GM12801 (cell line): ENCODE data around the gene LRRN2.

Experiments used
- TF ChIP-seq, protein P1 (sequence below): IDR thresholded peaks from one replicate; pipeline ENCODE4 v1.5.1; 2011; ENCODE audit warnings: control low read depth; ENCODE audit not compliant: insufficient read length; ENCODE audit errors: extremely low read depth

Gene LRRN2

DNA sequence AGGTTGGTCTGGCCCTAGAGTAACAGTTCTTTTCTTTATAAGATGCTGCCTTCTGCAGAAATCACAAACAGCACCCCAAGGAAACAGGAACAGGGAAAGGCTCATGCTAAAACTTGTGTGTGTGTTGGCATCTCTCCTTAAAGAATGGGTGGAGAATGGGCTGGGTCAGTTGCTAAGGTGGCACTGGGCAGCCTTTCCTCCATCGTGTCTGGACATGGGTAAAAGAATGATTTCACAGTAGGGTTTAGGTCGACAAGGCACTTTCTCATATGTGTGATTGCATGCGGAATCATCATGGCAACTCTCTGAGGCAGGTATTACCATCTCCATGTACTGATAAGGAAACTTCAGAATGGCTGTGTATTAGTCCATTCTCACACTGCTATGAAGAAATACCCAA, 40.3 kb downstream of the LRRN2 start:
- TF ChIP-seq, protein P1, sequence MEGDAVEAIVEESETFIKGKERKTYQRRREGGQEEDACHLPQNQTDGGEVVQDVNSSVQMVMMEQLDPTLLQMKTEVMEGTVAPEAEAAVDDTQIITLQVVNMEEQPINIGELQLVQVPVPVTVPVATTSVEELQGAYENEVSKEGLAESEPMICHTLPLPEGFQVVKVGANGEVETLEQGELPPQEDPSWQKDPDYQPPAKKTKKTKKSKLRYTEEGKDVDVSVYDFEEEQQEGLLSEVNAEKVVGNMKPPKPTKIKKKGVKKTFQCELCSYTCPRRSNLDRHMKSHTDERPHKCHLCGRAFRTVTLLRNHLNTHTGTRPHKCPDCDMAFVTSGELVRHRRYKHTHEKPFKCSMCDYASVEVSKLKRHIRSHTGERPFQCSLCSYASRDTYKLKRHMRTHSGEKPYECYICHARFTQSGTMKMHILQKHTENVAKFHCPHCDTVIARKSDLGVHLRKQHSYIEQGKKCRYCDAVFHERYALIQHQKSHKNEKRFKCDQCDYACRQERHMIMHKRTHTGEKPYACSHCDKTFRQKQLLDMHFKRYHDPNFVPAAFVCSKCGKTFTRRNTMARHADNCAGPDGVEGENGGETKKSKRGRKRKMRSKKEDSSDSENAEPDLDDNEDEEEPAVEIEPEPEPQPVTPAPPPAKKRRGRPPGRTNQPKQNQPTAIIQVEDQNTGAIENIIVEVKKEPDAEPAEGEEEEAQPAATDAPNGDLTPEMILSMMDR: no peak

DNA sequence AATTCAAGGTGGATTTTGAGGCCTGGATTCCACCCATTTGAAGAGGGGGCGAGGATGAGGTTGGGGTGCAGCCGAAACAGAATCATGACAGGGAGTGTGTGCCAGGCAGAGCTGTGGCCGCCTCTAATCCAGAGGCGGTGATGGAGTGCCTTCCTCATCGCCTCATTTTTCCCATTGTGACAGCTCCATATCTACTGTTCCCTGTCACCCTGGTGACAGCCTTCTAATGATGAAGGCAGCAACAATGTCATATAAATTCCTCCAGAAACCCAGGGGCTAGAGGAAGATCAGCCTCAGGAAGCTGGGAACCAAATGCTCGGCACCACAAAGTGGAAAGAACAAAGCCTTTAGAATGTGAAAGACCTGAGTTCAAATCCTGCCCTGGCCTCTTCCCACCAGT, 42.0 kb downstream of the LRRN2 start:
- TF ChIP-seq, protein P1: no peak

DNA sequence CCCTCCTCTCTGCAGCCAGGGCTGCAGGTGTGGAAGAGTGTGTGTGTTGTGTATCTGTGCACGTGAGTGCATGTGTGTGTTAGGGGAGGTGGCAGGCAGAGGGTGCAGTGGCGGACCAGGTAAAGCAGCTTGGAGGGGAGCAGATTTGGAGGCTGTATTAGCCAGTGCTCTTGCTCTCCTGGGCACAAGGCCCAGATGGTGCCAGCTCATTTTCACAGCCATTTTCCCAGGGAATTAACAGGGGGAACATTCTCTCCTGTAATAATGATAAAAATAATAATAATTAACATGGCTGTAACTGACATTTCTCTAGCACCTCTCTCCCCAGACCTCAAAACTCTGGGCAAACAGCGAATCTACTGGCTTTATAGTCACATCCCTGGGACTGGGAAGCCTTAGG, 43.6 kb downstream of the LRRN2 start:
- TF ChIP-seq, protein P1: no peak

DNA sequence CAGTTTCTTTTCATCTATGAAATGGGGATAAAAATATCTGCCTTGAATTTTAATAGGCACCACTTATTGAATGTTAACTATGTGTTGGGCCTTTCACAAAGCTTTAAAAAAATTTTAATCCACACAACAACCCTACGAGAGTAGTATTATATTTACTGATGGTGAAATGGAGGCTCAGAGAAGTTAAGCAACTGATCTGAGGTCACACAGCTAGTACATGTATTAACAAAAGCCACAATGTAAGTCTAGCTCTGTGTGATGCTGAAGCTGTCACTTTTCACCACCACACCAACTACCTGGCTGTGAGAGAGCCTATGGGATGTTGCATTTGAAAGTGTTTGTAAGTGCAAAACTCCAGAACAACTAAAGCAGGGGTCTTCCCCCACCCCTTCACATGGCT, 44.1 kb downstream of the LRRN2 start:
- TF ChIP-seq, protein P1: no peak

DNA sequence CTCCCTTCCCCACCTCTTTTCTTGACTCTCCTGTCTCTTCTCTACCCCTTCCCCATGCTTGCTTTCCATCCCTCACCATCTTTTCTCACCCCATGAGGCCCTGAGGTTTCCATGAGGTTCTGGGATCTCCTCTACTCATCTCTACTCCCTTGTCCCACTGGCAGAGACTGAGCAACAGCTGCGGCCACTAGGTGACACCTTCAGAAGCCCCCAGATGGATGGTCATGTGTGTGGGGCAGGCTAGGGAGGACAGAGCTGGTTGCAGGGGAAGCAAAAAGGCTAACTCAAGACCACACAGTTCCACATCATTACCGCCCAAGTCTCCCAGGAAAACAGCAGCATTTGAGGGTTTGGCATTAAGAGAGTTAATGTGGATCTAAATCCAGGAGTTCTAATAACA, 45.0 kb downstream of the LRRN2 start:
- TF ChIP-seq, protein P1: no peak

DNA sequence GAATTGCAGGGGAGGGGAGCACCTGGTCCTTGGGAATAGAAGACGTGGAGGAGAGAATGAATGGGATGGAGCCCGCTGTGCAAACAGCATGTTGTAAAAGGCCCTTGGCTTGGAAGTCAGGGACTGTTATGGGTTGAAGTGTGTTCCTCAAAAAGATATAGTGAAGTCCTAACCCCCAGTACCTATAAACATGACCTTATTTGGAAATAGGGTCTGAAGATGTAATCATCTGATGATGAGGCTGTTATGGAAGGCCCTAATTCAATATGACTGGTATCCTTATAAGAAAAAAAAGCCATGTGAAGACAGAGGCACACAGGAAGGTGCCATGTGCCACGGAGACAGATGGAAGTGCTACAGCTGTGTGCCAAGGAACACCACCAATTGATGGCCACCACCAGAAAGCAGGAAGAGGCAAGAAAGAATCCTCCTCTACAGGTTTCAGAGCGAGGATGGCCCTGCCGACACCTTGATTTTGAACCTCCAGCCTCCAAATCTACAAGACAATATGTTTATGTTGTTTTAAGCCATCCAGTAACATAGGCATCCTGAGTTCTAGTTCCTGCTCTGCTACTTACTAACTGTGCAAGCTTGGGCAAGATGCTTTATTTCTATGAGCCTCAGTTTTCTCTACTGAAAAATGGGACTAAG, 51.2 kb downstream of the LRRN2 start:
- TF ChIP-seq, protein P1: no peak

DNA sequence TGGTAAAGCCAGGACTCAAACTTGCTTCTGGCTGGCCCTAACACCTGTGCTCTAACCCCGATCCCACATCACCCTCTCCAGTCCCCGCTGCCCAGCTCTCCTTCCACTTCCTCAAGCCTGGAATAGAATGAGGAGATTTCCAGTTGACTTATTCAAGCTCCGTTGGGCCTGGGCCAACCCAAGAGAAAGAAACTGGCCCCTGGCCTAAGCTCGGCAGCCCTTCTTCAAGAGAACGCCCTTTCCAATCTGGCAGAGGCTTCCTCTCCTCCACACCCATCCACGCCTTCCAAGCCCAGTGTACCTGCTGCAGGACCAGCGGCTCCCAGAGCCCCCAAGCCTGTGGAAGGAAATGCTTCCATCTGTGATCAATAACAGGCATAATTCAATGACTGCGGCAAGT, 51.9 kb downstream of the LRRN2 start:
- TF ChIP-seq, protein P1: no peak
